Activated CD4-positive, alpha-beta T cell treated with anti-CD3 and anti-CD28 coated beads, Interleukin-2, amount 50 U/mL, for 24 hours (primary cell): ENCODE measurements around the gene PGAM5.

Experiments
- DNase-seq, 2 donors: peaks; one replicate each; pipeline ENCODE4 v3.0.0-alpha.2; 2020; ENCODE audit warnings: low read depth in 1 of 2, low spot score in 1 of 2

The PGAM5 gene

GRCh38 chr12:132710405-132711079 is at the start of gene PGAM5:
Gene PGAM5, plus strand, starts transcription at chr12:132710842. Its CDS starts 35 bp downstream, at chr12:132710877.
- peak; percentile 72 to 80 for DNase-seq

- DNase-seq: no peak
These were observed 49.6 kb upstream of the PGAM5 start for GRCh38 chr12:132660996-132661395.

GRCh38 chr12:132661972-132662371 is 48.7 kb upstream of the PGAM5 start:
- DNase-seq: no peak

GRCh38 chr12:132662901-132663755 is 47.5 kb upstream of the PGAM5 start:
- DNase-seq: no peak

- no peak for DNase-seq
These were observed 46.2 kb upstream of the PGAM5 start for GRCh38 chr12:132664206-132665148.

- no peak for DNase-seq
These were observed 45.5 kb upstream of the PGAM5 start for GRCh38 chr12:132665149-132665491.

GRCh38 chr12:132665794-132666193 is 44.8 kb upstream of the PGAM5 start:
- DNase-seq: no peak

- no peak for DNase-seq
These were observed 42.2 kb upstream of the PGAM5 start for GRCh38 chr12:132668191-132669088.

GRCh38 chr12:132669166-132669879 is 41.3 kb upstream of the PGAM5 start:
- DNase-seq: no peak

GRCh38 chr12:132672116-132672515 is 38.5 kb upstream of the PGAM5 start:
- no peak for DNase-seq

GRCh38 chr12:132672678-132673077 is 38.0 kb upstream of the PGAM5 start:
- DNase-seq: no peak

GRCh38 chr12:132673288-132674179 is 37.1 kb upstream of the PGAM5 start:
- no peak for DNase-seq

- DNase-seq: no peak
These were observed 36.1 kb upstream of the PGAM5 start for GRCh38 chr12:132674561-132674960.

GRCh38 chr12:132675757-132676432 is 34.7 kb upstream of the PGAM5 start:
- DNase-seq: no peak

GRCh38 chr12:132677492-132677891 is 33.1 kb upstream of the PGAM5 start:
- DNase-seq: no peak

- DNase-seq: no peak
These were observed 25.2 kb upstream of the PGAM5 start for GRCh38 chr12:132685400-132685799.

- DNase-seq: no peak
These were observed 23.8 kb upstream of the PGAM5 start for GRCh38 chr12:132686825-132687210.
